GM21737 (cell line): ENCODE data around the gene PSMB2.
"Not testable (repeated sequence)": the region's sequence is repeated elsewhere in the genome, so short reads cannot be mapped to it uniquely, and the experiment has no call there.

Experiments
- ATAC-seq: cut with Tn5 transposase; IDR thresholded peaks from one replicate; pipeline ENCODE4 v1.9.1; 2021; ENCODE audit warnings: mild to moderate bottlenecking, moderate library complexity; ENCODE audit not compliant: unreplicated experiment

PSMB2 gene

DNA sequence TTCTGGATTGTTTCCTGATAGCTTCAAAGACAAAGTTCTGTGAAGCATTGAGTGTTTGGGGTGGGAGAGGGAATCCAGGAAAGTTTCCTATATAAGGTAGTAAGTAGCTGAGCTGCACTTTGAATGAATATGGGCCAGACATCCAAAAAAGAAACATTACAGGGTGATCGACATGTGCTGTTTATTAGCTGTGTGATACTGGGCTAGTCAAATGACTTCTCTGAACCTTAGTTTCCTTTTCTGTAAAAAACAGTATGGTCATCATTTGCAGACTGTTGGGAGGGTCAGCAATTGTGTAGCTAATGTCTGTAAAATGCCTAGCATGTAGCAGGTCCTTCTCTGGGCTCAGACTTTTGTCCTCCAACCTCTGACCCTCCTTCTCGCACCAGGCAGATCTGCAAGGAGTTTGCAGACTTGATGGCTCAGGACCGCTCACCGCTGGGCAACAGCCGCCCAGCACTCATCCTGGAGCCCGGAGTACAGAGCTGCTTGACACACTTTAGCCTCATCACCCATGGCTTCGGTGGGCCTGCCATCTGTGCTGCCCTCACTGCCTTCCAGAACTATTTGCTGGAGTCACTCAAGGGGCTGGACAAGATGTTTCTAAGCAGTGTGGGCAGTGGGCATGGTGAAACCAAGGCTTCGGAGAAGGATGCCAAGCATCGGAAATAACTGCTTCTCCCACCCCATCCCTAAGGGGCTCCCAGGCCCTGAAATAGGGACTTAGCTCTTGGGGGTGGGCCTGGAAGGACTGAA, 47.1 kb downstream of the PSMB2 start:
- ATAC-seq = no peak

DNA sequence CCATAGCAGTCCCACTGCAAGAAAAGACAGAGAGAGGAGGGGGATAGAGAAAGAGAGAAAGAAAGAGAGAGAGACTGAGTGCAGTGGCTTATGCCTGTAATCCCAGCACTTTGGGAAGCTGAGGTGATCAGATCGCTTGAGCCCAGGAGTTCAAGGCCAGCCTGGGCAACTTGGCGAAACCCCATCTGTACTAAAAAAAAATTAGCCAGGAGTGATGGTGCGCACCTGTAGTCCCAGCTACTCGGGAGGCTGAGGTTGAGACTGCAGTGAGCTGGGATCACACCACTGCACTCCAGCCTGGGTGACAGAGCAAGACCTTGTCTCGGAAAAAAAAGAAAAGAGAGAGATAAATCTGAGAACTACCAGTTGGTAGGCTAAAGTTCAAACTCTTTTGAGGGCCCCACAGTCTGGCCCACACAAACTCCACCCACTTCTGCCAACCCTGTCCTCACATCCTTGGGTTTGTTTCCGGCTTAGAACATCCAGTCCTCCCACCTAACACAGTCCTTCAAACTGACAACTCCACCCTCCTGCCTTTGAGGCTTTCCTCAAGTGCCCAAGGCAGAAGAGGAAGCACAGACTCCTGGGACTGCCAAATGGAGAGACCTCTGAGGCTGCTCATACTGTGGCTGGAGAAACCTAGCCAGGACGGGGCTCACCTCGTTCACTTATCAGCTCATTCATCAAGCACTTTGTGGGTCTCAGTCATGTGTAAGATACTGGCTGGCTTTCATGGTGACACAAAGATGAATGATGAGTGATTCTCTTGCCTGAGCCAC, 48.1 kb downstream of the PSMB2 start:
- no peak for ATAC-seq

DNA sequence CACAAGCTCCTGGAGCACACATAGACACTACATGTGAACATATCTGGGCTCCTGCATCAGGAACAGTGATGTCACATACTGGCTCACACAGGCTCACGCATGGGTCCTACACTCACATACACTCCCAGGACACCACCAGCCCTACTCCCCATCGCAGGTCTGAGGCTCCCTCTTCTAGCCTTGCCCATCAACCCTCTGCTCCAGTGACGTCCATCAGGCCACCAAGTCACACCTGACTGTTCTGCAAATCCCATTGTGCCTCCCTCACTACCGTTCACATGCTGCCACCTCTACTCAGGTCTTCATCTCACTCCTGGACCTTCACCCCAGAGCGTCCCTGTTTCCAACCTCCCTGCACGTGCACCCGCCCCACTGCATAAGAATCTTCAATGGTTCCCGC, 50.1 kb downstream of the PSMB2 start:
- no peak for ATAC-seq

DNA sequence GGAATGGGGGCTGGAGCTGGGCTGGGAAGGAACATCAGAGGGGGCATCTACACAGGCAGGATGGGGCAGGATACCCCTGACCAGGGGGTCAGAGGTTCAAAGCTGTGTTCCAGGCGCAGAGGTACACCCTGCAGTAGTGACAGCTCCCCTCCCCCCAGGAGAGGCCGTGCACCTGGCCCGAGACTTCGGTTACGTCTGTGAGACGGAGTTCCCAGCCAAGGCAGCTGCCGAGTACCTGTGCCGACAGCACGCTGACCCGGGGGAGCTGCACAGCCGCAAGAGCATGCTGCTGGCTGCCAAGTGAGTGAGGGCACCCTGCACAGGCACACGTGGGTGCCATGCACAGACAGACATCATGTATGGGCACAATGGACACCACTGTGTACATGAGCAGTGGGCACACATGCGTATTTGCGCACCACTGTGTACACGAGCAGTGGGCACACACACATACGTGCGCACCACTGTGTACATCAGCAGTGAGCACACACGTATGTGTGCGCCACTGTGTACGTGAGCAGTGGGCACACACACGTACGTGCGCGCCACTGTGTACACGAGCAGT, 50.8 kb downstream of the PSMB2 start:
- ATAC-seq = no peak

DNA sequence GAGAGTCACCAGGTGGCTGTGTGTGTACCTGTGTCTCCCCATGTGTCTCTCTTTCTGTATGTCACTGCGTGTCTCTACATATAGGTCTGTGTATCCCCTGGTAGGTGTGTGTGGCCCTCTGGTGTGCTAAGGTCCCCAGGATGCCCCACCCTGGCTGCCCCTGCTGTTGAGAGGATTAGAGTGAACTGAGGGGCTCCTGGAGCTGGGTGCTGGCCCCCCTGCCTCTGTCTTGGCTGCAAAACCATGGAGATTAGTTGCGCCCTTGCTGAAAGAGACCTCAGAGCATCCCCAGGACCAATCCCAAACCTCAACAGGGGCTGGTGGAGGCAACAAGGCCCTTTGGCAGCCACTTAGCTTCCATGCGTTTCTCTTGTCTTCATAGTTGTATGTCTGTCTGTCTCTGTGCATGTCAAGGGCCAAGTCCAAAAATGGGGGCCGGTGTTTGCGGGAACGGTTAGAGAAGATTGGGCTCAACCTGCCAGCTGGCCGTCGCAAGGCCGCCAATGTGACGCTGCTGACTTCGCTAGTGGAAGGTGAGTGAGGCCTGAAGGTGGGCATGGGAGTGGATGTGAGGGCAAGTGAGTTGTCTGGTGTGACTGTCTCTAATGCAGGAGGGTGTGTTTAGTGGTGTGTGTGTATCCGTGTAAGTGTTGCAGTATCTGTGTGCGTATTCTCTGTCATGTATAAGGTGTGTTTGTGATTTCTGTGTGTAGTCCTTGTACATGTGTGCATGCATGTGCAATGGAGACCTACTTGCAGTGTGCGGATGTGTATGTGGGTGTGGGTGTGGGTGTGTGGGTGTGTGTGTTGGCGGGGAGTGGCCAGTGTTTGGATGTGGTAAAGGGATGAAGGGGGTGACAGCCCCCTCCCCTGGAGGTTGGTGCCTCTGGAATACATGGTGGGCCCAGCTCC, 51.6 kb downstream of the PSMB2 start:
- no peak for ATAC-seq

DNA sequence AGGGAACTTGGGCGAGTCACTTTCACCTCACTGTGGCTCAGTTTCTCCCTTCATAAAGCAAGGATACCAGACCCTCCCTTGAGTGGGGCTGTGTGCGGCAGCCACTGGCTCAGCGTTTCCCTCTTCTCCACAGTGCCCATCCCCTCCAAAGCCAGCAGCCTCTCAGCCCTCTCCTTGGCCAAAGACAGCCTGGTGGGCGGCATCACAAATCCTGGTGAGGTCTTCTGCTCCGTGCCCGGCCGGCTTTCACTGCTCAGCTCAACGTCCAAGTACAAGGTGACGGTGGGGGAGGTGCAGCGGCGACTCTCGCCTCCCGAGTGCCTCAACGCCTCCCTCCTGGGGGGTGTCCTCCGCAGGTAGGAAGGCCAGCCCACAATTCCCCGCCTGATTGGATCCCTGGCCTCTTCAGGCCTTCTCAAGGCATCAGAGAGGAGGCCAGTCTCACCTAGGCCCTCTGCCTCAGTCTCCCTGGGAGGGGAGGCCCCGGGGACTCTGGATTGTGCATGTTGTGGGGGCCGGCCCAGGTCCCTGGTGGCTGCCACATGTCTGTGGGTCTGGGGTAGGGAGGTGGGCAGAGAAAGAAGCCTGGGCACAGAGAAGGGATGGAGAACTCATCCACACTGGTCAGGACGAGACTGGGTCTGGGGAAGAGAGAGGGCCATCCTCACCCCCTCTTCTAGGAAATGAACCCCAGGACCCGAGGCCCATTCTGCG, 53.0 kb downstream of the PSMB2 start:
- ATAC-seq = no peak

DNA sequence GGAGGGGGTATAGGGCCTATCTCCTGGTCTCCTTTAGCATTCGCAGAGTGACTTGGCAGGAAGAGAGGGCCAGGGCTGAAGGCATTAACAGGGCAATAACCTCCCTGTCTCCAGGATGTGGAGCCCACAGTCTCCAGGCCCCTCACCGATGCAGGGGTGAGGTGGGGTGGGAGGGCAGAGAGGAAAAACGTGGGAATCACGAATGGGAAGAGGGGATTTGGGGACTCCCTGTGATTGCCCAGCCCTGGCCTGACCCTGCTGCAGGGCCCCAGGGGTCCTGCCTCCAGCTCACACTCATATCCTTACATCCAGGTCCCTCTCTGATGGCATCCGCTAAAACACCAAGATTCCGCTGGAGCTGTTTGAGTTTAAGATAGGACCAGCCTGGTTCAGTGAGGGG, 53.6 kb downstream of the PSMB2 start:
- ATAC-seq = no peak

DNA sequence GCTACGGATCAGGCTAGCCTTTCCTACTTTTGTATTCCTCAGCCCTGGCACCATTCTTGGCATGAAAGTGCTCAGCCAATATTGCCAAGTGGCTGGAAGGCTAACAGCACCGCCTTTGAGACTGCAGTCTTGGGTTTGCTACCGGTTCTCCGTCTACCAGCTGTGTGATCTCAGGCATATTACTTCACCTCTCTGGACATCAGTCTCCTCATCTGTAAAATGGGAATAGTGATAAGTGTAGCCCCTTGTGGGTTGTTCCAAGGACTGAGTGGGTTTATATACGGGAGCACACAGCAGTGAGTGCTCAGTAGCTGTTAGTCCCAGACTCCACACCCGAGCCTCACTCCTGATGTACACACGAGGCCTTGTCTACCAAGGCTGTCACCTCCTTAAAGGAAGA, 54.5 kb downstream of the PSMB2 start:
- ATAC-seq = no peak

DNA sequence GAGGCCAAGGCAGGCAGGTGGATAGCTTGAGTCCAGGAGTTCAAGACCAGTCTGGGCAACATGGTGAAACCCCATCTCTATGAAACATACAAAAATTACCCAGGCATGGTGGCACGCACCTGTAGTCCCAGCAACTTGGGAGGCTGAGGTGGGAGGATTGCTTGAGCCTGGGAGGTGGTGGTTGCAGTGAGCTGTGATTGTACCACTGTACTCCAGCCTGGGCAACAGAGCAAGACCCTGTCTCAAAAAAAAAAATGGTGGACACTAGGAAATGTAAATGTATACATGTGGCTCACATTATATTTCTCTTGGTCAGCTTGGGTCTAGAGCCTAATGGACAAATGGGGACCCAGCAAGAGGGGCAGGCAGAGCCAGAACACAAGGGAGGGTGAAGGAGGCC, 55.5 kb downstream of the PSMB2 start:
- ATAC-seq = not testable (repeated sequence)

DNA sequence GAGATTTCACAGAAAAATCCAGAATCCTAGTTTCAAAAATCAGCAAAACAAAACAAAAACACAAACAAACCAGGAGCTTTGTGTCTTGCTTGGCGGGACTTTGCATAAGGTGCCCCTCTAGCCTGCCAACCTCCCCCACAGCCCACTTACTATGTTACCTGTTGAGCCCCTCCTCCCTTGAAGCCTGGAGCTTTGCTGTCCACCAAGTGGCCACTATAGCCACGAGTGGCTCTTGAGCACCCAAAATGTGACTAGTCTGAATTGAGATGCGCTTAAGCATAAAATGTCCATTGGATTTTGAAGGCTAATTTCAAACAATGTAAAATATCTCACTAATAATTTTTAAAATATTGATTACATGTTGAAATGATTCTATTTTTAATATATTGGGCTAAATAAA, 56.0 kb downstream of the PSMB2 start:
- ATAC-seq = no peak

DNA sequence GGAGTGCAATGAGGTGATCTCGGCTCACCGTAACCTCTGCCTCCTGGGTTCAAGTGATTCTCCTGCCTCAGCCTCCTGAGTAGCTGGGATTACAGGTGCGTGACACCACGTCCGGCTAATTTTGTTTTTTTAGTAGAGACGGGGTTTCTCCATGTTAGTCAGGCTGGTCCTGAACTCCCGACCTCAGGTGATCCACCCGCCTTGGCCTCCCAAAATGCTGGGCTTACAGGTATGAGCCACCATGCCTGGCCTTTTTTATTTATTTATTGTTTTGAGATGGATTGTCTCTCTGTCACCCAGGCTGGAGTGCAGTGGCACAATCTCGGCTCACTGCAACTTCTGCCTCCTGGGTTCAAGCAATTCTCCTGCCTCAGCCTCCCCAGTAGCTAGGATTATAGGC, 59.7 kb downstream of the PSMB2 start:
- ATAC-seq = not testable (repeated sequence)

DNA sequence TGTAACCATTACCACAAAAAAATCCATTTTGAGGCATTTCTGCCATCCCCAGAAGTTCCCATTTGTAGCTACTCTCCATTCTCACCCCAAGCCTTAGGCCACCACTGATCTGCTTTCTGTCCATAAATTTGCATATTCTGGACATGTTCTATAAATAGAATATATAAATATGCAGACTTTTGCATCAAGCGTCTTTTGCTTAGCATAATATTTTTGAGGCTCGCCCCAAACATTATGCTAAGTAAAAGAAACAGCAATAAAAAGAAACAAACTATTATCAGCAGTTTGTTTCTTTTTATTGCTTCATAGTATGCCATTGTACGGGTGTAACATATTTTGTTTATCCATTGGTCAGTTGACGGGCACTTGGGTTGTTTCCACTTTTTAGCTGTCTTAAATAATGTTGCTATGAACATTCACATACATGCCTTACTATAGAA, 60.4 kb downstream of the PSMB2 start:
- ATAC-seq = no peak

DNA sequence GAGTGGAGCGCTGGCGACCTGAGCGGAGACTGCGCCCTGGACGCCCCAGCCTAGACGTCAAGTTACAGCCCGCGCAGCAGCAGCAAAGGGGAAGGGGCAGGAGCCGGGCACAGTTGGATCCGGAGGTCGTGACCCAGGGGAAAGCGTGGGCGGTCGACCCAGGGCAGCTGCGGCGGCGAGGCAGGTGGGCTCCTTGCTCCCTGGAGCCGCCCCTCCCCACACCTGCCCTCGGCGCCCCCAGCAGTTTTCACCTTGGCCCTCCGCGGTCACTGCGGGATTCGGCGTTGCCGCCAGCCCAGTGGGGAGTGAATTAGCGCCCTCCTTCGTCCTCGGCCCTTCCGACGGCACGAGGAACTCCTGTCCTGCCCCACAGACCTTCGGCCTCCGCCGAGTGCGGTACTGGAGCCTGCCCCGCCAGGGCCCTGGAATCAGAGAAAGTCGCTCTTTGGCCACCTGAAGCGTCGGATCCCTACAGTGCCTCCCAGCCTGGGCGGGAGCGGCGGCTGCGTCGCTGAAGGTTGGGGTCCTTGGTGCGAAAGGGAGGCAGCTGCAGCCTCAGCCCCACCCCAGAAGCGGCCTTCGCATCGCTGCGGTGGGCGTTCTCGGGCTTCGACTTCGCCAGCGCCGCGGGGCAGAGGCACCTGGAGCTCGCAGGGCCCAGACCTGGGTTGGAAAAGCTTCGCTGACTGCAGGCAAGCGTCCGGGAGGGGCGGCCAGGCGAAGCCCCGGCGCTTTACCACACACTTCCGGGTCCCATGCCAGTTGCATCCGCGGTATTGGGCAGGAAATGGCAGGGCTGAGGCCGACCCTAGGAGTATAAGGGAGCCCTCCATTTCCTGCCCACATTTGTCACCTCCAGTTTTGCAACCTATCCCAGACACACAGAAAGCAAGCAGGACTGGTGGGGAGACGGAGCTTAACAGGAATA, 64.0 kb downstream of the PSMB2 start:
- peak; percentile 64 for ATAC-seq

DNA sequence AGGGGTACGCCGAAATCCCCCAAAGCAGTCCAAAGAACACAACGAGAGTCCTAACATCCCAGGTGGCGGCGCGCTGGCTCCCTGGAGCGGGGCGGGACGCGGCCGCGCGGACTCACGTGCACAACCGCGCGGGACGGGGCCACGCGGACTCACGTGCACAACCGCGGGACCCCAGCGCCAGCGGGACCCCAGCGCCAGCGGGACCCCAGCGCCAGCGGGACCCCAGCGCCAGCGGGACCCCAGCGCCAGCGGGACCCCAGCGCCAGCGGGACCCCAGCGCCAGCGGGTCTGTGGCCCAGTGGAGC, 64.6 kb downstream of the PSMB2 start:
- ATAC-seq = not testable (repeated sequence)

DNA sequence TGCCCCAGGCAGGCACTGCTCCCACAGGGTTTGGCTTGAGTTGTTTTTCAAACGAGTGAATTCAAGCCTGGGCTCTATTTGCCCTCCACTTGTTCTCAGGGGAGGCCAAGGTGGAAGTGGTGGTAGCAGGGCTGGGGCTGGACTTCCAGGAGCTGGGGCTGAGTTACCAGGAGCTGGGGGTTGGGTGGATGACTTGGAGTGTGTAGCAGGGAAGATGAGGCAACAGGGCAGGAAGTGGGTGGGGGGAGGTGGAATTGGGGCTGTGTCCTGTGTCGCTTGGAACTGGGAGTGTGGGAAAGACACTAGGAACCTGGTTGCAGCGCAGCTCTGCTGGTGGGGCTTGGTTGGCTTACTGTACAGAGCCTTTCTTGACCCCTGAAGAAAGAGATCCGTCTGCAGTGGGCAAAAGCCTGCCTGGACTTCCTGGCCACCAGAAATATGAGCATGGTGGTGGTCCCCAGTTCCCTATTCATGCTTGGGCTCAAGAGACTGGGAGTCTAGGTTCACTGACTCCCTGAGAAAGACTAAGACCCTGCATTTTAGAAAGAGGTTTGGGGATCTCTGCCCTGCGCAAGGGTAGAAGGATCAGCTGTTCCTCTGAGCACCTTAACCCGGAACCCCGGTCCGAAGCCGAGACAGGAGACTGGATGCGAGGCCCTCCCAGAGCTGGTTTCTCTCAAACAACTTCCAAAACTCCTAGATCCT, 65.1 kb downstream of the PSMB2 start:
- ATAC-seq = no peak

DNA sequence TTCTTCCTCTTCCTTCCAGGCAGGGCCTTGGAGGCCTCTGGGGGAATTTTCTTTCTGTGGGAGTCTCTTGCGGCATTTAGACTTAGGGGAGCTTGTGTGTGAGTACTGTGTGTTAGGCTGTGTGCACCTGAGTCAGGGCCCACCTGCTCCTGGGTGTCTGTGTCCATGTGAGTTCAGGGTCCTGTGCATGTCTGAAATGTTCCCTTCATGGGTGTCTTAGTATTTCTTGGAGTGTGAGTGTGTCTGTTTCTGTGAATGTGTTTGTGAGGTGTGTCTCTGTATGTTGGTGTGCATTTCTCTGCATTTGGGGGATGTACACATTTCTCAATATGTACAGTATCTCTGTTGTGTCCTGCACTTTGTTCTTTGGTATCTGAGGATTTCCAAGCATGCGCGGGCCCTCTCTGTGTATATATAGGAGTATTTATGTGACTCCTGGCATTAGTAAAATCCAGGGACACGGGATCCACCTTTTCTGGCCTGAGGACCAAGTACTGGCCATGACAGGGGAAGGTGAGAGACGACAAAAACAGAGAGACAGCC, 65.8 kb downstream of the PSMB2 start:
- no peak for ATAC-seq

DNA sequence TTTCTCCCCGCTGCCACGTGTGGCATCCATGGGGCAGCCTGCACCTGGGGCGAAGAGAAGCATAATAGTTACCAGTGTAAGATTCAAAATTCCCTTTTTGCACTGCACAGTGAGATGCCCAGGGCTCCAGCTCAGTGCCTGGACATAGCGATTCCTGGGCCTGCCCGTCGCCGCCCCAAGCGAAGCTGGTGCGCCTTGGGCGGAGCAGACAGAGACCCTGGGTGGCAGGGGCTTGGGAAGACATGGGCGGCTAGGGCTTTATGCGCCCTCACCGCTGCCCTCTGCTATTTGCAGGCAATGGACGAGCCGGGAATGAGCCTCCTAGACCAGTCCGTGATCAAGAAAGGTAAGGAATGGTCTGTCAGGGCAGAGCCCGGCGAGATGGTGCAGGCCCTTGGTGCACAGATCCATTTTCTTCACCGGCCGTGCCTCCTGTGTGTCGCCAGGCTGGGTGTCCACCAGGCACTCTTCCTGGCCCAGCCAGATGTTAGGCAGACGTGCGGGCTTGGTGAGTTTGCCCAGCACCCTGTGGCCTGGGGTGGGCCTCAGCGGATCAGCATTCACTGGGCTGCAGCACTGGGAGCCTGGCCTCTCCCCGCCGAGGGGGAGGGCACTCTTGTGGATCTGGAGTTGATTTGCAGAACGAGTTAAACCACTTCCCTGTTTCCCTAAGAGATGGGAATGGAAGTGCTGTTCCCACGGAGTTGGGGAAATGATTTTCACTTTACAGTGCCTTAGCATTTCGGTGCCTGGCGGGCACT, 66.5 kb downstream of the PSMB2 start:
- ATAC-seq = no peak

DNA sequence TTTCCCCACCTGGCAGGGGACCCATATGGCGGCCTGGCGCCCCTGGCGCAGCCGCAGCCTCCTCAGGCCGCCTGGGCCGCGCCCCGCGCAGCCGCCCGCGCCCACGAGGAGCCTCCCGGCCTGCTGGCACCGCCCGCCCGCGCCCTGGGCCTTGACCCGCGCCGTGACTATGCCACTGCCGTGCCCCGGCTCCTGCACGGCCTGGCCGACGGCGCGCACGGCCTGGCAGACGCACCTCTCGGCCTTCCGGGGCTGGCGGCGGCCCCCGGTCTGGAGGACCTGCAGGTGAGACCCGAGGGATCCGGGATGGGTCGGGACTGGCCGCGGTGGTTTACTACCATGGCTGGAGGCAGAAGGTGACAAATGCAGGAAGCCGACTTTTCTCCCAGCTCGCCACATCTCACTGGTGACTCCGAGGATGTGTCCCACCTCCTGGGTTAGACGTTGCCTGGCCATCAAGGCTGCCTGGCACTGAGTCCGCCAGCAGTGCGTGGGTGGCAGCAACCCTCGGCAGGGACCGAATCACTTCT, 67.1 kb downstream of the PSMB2 start:
- ATAC-seq = no peak
